Mammary microvascular endothelial cell (primary cell): ENCODE data around the gene TPBGL. TPM values are rescaled to one million over a fixed set of nuclear protein-coding genes. Genes with fewer than 3 reads are reported as not detected.

Experiments used
- total RNA-seq: library from RNA; depleted of rRNA; stranded (reverse); fragments of >200 nt; gene quantifications from 2 replicates; pipeline ENCODE4 v1.2.3, GENCODE V29; 2015

Gene TPBGL
- total RNA-seq: not detected in 2 replicates

GRCh38 chr11:75240311-75241035 lies at the start of gene TPBGL:
Gene TPBGL (plus strand): TSS chr11:75240774. CDS start chr11:75241050, 276 bp downstream.

Other genes with a start within 250 kb of the TPBGL start
- gene OR2AT4, start 143.9 kb upstream of the TPBGL start, total RNA-seq: not detected in 2 replicates
- 0.15 and 0.60 TPM in 2 replicates for gene SLCO2B1, start 89.7 kb upstream of the TPBGL start, total RNA-seq
- 58.7 and 63.8 TPM in 2 replicates for gene ARRB1, start 110.9 kb downstream of the TPBGL start, total RNA-seq
- 1,668 and 1,957 TPM in 2 replicates for gene RPS3, start 158.7 kb downstream of the TPBGL start, total RNA-seq
- 0.27 and 1.2 TPM in 2 replicates for gene KLHL35, start 192.4 kb downstream of the TPBGL start, total RNA-seq